Effector memory CD4-positive, alpha-beta T cell (primary cell): ENCODE measurements around the gene NECAB2.
"Not testable (repeated sequence)": the region's sequence is repeated elsewhere in the genome, so short reads cannot be mapped to it uniquely, and the experiment has no call there.

ENCODE experiments used
- DNase-seq, 3 donors: peaks; one replicate each; pipeline ENCODE4 v3.0.0-alpha.2; 2020
- H3K27ac ChIP-seq: 2 replicates; pipeline ENCODE4 v1.7.0; 2013; ENCODE audit warnings: mild to moderate bottlenecking, low read length, moderate library complexity; ENCODE audit not compliant: insufficient read depth, poor library complexity, severe bottlenecking
- H3K27me3 ChIP-seq: replicated peaks from 2 replicates; pipeline ENCODE4 v1.7.0; 2013; ENCODE audit warnings: mild to moderate bottlenecking, low read length; ENCODE audit not compliant: insufficient read depth, control insufficient read depth, poor library complexity, severe bottlenecking
- H3K36me3 ChIP-seq: 2 replicates; pipeline ENCODE4 v1.7.0; 2013; ENCODE audit warnings: mild to moderate bottlenecking, low read length, moderate library complexity; ENCODE audit not compliant: control insufficient read depth, insufficient read depth
- H3K4me1 ChIP-seq: 2 replicates; pipeline ENCODE4 v1.7.0; 2013; ENCODE audit warnings: low read length, mild to moderate bottlenecking; ENCODE audit not compliant: control insufficient read depth, insufficient read depth, poor library complexity, severe bottlenecking
- H3K4me3 ChIP-seq: 2 replicates; pipeline ENCODE4 v1.7.0; 2013; ENCODE audit warnings: low read length, low read depth, mild to moderate bottlenecking; ENCODE audit not compliant: insufficient read depth, poor library complexity, severe bottlenecking
- H3K9me3 ChIP-seq: 2 replicates; pipeline ENCODE4 v1.7.0; 2013; ENCODE audit warnings: mild to moderate bottlenecking, low read length, moderate library complexity; ENCODE audit not compliant: control insufficient read depth

NECAB2 gene

GRCh38 chr16:83943516-83944050 is 24.5 kb upstream of the NECAB2 start:
- Histone ChIP-seq H3K4me1 (no peaks in the 10 kb centered on the region), H3K27me3 (no peaks in the 10 kb centered on the region), H3K27ac (no peak overlapping the region), H3K9me3 (no peaks in the 10 kb centered on the region), H3K36me3 (no peaks in the 10 kb centered on the region), H3K4me3 (no peak overlapping the region)
- no peak for DNase-seq

DNA sequence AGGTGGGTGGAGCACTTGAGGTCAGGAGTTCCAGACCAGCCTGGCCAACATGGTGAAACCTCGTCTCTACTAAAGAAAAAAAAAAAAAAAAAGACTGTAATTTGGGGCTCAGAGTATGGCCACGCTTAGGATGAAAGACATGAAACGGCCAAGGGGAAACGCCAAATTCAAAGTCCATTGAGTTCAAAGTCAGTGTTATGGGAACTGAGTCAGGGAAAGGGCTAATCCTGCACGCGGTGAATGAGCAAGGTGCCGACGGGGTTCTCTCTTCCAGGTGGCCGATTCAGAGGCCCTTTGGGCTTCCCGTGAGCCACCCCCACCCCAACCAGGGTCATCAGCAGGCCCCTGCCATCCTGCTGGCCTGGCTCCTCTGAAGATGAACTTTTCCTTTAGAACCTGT is 22.5 kb upstream of the NECAB2 start:
- Histone ChIP-seq H3K36me3 (no peaks in the 10 kb centered on the region), H3K27me3 (no peaks in the 10 kb centered on the region), H3K9me3 (no peaks in the 10 kb centered on the region), H3K4me3 (no peak overlapping the region), H3K27ac (no peak overlapping the region), H3K4me1 (no peaks in the 10 kb centered on the region)
- DNase-seq: no peak

DNA sequence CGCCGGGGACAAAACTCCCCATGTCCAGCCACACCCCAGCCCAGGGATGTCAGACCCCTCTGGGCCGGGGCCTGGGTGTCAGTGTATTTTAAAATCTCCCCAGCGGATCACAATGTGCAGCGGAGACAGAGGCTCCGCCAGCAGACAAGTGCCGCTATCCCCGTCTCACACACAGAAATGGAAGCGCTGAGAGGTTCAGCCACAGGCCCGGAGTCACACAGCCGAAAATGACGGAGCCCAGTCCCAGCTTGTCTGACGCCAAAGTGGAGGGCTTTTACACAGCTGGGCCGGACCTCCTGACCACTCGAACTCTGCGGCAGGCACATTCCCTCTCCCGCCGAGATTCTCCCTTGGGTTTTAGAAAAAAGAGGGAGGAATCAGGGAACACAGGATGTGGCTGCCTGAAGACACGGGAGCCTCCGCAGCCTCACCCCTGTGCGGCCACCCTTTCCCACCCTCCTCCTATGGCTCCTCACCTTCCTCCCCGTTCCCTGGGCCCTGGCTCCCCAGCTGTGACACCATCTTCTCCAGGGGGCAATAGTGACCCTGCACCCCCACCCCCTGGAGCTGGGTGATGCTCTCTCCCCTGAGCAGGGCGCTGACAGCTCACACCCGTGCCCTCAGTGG is 21.8 kb upstream of the NECAB2 start:
- H3K4me3 ChIP-seq: no peak overlapping the region
- H3K27me3 ChIP-seq: no peaks in the 10 kb centered on the region
- no peak overlapping the region for H3K27ac ChIP-seq
- no peak for DNase-seq
- no peaks in the 10 kb centered on the region for H3K9me3 ChIP-seq
- H3K36me3 ChIP-seq: no peaks in the 10 kb centered on the region
- H3K4me1 ChIP-seq: no peaks in the 10 kb centered on the region

GRCh38 chr16:83946781-83947566 is 21.1 kb upstream of the NECAB2 start:
- H3K36me3 ChIP-seq: no peaks in the 10 kb centered on the region
- no peaks in the 10 kb centered on the region for H3K27me3 ChIP-seq
- H3K4me3 ChIP-seq: no peak overlapping the region
- no peak for DNase-seq
- no peak overlapping the region for H3K27ac ChIP-seq
- H3K4me1 ChIP-seq: no peaks in the 10 kb centered on the region
- no peaks in the 10 kb centered on the region for H3K9me3 ChIP-seq

GRCh38 chr16:83947642-83948234 is 20.3 kb upstream of the NECAB2 start:
- DNase-seq: no peak
- Histone ChIP-seq H3K9me3 (no peaks in the 10 kb centered on the region), H3K27me3 (peaks cover 4% of the 10 kb centered on the region), H3K36me3 (no peaks in the 10 kb centered on the region), H3K4me3 (no peak overlapping the region), H3K27ac (no peak overlapping the region), H3K4me1 (no peaks in the 10 kb centered on the region)

GRCh38 chr16:83948914-83949723 is 18.9 kb upstream of the NECAB2 start:
- Histone ChIP-seq H3K9me3 (no peaks in the 10 kb centered on the region), H3K27ac (no peak overlapping the region), H3K27me3 (peaks cover 9% of the 10 kb centered on the region), H3K4me1 (no peaks in the 10 kb centered on the region), H3K4me3 (no peak overlapping the region), H3K36me3 (no peaks in the 10 kb centered on the region)
- no peak for DNase-seq

DNA sequence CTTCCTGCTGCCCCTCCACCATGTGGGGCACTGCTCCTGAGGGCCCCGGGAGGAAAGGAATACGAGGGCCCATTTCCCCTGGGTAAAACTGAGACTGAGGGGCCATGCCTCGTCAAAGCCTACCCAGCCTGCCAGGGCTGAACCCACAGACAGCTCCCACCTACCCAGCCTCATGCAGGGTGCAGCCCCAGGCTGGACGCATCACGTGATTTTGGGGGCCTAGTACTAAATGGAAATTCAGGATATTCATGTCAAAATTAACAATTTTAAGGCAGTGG is 18.4 kb upstream of the NECAB2 start:
- DNase-seq: no peak
- H3K4me1 ChIP-seq: no peaks in the 10 kb centered on the region
- no peak overlapping the region for H3K4me3 ChIP-seq
- no peaks in the 10 kb centered on the region for H3K36me3 ChIP-seq
- no peak overlapping the region for H3K27ac ChIP-seq
- no peaks in the 10 kb centered on the region for H3K9me3 ChIP-seq
- H3K27me3 ChIP-seq: peaks cover 9% of the 10 kb centered on the region

DNA sequence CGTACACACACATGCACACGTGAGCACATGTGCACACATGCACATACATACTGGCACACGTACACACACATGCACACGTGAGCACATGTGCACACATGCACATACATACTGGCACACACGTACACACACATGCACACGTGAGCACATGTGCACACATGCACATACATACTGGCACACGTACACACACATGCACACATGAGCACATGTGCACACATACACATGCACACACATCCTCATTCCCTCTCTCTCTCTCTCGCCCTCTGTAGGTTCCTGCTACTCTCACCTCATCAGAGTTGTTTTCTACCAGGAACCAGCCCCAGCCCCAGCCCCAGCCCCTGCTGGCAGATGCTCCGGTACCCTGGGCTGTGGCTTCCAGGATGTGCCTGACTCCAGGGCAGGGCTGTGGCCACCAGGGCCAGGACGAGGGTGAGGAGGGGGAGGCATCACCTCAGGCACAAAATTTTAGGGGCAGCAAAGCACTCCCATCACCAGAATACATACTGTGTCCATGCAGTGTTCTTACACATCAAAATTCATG is 17.1 kb upstream of the NECAB2 start:
- H3K4me1 ChIP-seq, H3K36me3 ChIP-seq, H3K27ac ChIP-seq, H3K4me3 ChIP-seq, H3K9me3 ChIP-seq, DNase-seq: not testable (repeated sequence)
- peaks cover 15% of the 10 kb centered on the region for H3K27me3 ChIP-seq

GRCh38 chr16:83951544-83951943 is 16.5 kb upstream of the NECAB2 start:
- Histone ChIP-seq H3K4me1 (no peaks in the 10 kb centered on the region), H3K27ac (no peak overlapping the region), H3K36me3 (no peaks in the 10 kb centered on the region), H3K27me3 (peaks cover 15% of the 10 kb centered on the region), H3K9me3 (no peaks in the 10 kb centered on the region), H3K4me3 (no peak overlapping the region)
- DNase-seq: no peak
